SK-N-SH treated with all-trans-retinoic acid at 6 μM for 48 hours (cell line): ENCODE measurements around the gene SCFD2.

ENCODE experiments used
- ATAC-seq: fragments of 200-7000 bp; cut with Tn5 transposase; 3 replicates; pipeline ENCODE4 v1.9.1; 2020; ENCODE audit warnings: mild to moderate bottlenecking, moderate library complexity
- BACH2 ChIP-seq: fragments of 250-450 bp; sonication (Bioruptor Pico); IDR thresholded peaks from 2 replicates; pipeline ENCODE4 v1.9.0; 2021; ENCODE audit warnings: mild to moderate bottlenecking, borderline replicate concordance
- CREB5 ChIP-seq: fragments of 250-450 bp; sonication (Bioruptor Pico); IDR thresholded peaks from 2 replicates; pipeline ENCODE4 v1.5.1; 2020; ENCODE audit warnings: low read depth, mild to moderate bottlenecking, moderate library complexity
- CSDC2 ChIP-seq: fragments of 250-450 bp; sonication (Bioruptor Pico); IDR thresholded peaks from 2 replicates; pipeline ENCODE4 v1.5.0; 2020; ENCODE audit warnings: mild to moderate bottlenecking, moderate library complexity
- CSRNP3 ChIP-seq: fragments of 250-450 bp; sonication (Bioruptor Pico); IDR thresholded peaks from 2 replicates; pipeline ENCODE4 v1.5.1; 2021; ENCODE audit warnings: mild to moderate bottlenecking, moderate library complexity
- ESRRG ChIP-seq: fragments of 250-450 bp; sonication (Bioruptor Pico); IDR thresholded peaks from 2 replicates; pipeline ENCODE4 v1.6.1; 2021; ENCODE audit warnings: mild to moderate bottlenecking
- GLIS3 ChIP-seq: fragments of 250-450 bp; sonication (Bioruptor Pico); IDR thresholded peaks from 2 replicates; pipeline ENCODE4 v1.5.0; 2020; ENCODE audit warnings: mild to moderate bottlenecking, moderate library complexity
- ISL1 ChIP-seq: fragments of 250-450 bp; sonication (Bioruptor Pico); IDR thresholded peaks from 2 replicates; pipeline ENCODE4 v2.1.2; 2022; ENCODE audit warnings: mild to moderate bottlenecking, moderate library complexity
- OSR1 ChIP-seq: fragments of 250-450 bp; sonication (Bioruptor Pico); IDR thresholded peaks from 2 replicates; pipeline ENCODE4 v1.8.0; 2022; ENCODE audit warnings: moderate library complexity, mild to moderate bottlenecking, inconsistent platforms
- PATZ1 ChIP-seq: fragments of 250-450 bp; sonication (Bioruptor Pico); IDR thresholded peaks from 2 replicates; pipeline ENCODE4 v1.8.0; 2020; ENCODE audit warnings: mild to moderate bottlenecking, moderate library complexity, borderline replicate concordance
- POU6F1 ChIP-seq: fragments of 250-450 bp; sonication (Bioruptor Pico); IDR thresholded peaks from 2 replicates; pipeline ENCODE4 v1.8.0; 2021; ENCODE audit warnings: low read depth, mild to moderate bottlenecking, moderate library complexity, borderline replicate concordance
- PPARA ChIP-seq: fragments of 250-450 bp; sonication (Bioruptor Pico); IDR thresholded peaks from 2 replicates; pipeline ENCODE4 v1.5.0; 2020; ENCODE audit warnings: mild to moderate bottlenecking, borderline replicate concordance
- RARB ChIP-seq: fragments of 250-450 bp; sonication (Bioruptor Pico); IDR thresholded peaks from 2 replicates; pipeline ENCODE4 v1.8.0; 2021; ENCODE audit warnings: mild to moderate bottlenecking, moderate library complexity
- SNAI2 ChIP-seq: fragments of 250-450 bp; sonication (Bioruptor Pico); IDR thresholded peaks from 2 replicates; pipeline ENCODE4 v1.5.0; 2020; ENCODE audit warnings: mild to moderate bottlenecking, moderate library complexity
- TCF4 ChIP-seq: fragments of 250-450 bp; sonication (Bioruptor Pico); IDR thresholded peaks from 2 replicates; pipeline ENCODE4 v1.8.0; 2021; ENCODE audit warnings: mild to moderate bottlenecking, moderate library complexity, borderline replicate concordance
- TOX ChIP-seq: fragments of 250-450 bp; sonication (Bioruptor Pico); IDR thresholded peaks from 2 replicates; pipeline ENCODE4 v1.8.0; 2021; ENCODE audit warnings: mild to moderate bottlenecking, moderate library complexity, borderline replicate concordance
- TSHZ2 ChIP-seq: fragments of 250-450 bp; sonication (Bioruptor Pico); IDR thresholded peaks from 2 replicates; pipeline ENCODE4 v1.5.0; 2020; ENCODE audit warnings: mild to moderate bottlenecking, moderate library complexity
- ZC3H10 ChIP-seq: fragments of 250-450 bp; sonication (Bioruptor Pico); IDR thresholded peaks from 2 replicates; pipeline ENCODE4 v1.5.1; 2021; ENCODE audit warnings: mild to moderate bottlenecking, moderate library complexity
- ZFP3 ChIP-seq: fragments of 250-450 bp; sonication (Bioruptor Pico); IDR thresholded peaks from 2 replicates; pipeline ENCODE4 v1.5.0; 2020; ENCODE audit warnings: mild to moderate bottlenecking, moderate library complexity
- ZFP30 ChIP-seq: fragments of 450-650 bp; formaldehyde crosslinking; IDR thresholded peaks from 2 replicates; pipeline ENCODE4 v1.5.0; 2022; ENCODE audit warnings: mild to moderate bottlenecking, moderate library complexity
- ZNF565 ChIP-seq: fragments of 450-650 bp; formaldehyde crosslinking; conservative IDR thresholded peaks from 2 replicates; pipeline ENCODE4 v1.5.0; 2020; ENCODE audit warnings: low read depth, mild to moderate bottlenecking, moderate library complexity
- ZNF70 ChIP-seq: fragments of 450-650 bp; formaldehyde crosslinking; IDR thresholded peaks from 2 replicates; pipeline ENCODE4 v1.5.0; 2020; ENCODE audit warnings: mild to moderate bottlenecking, moderate library complexity
- ZNF8 ChIP-seq: fragments of 450-650 bp; formaldehyde crosslinking; IDR thresholded peaks from 2 replicates; pipeline ENCODE4 v1.5.0; 2020; ENCODE audit warnings: mild to moderate bottlenecking, moderate library complexity

Gene SCFD2

GRCh38 chr4:53355930-53356521 lies 9.8 kb downstream of the SCFD2 start:
- ATAC-seq: no peak
- no peak for TF ChIP-seq BACH2 (CRISPR knock-in tag)
- no peak for TF ChIP-seq ZNF8 (CRISPR knock-in tag)

- TF ChIP-seq SNAI2 (CRISPR knock-in tag) (no peak), TCF4 (no peak), ZFP30 (no peak), CSDC2 (CRISPR knock-in tag) (no peak), CSRNP3 (CRISPR knock-in tag) (no peak), GLIS3 (CRISPR knock-in tag) (no peak), PATZ1 (no peak), ZNF70 (CRISPR knock-in tag) (no peak), RARB (CRISPR knock-in tag) (no peak), PPARA (no peak), ZFP3 (CRISPR knock-in tag) (no peak), OSR1 (CRISPR knock-in tag) (no peak), TOX (CRISPR knock-in tag) (no peak), ISL1 (CRISPR knock-in tag) (no peak), ESRRG (CRISPR knock-in tag) (no peak), ZC3H10 (CRISPR knock-in tag) (no peak), POU6F1 (CRISPR knock-in tag) (no peak), BACH2 (CRISPR knock-in tag) (no peak), CREB5 (CRISPR knock-in tag) (no peak)
- TF ChIP-seq, all 23 proteins: peak for 0
- no peak for ATAC-seq
These were observed 11.7 kb downstream of the SCFD2 start for GRCh38 chr4:53354012-53354722.

GRCh38 chr4:53349091-53349491 lies 16.8 kb downstream of the SCFD2 start:
- ATAC-seq: no peak
- TF ChIP-seq ZNF8 (CRISPR knock-in tag) (no peak), PATZ1 (no peak), OSR1 (CRISPR knock-in tag) (no peak), TCF4 (no peak), ZNF70 (CRISPR knock-in tag) (no peak), GLIS3 (CRISPR knock-in tag) (no peak)

- ATAC-seq: no peak
- no peak for TF ChIP-seq CSDC2 (CRISPR knock-in tag)
- TF ChIP-seq ZNF70 (CRISPR knock-in tag): no peak
- no peak for TF ChIP-seq PATZ1
- no peak for TF ChIP-seq TCF4
- TF ChIP-seq ZFP3 (CRISPR knock-in tag): no peak
- TF ChIP-seq TSHZ2 (CRISPR knock-in tag): no peak
- no peak for TF ChIP-seq ZC3H10 (CRISPR knock-in tag)
- no peak for TF ChIP-seq OSR1 (CRISPR knock-in tag)
- TF ChIP-seq ZNF565 (CRISPR knock-in tag): no peak
- no peak for TF ChIP-seq RARB (CRISPR knock-in tag)
- no peak for TF ChIP-seq ISL1 (CRISPR knock-in tag)
- TF ChIP-seq ZFP30: no peak
- no peak for TF ChIP-seq ESRRG (CRISPR knock-in tag)
- no peak for TF ChIP-seq SNAI2 (CRISPR knock-in tag)
These were observed 17.8 kb downstream of the SCFD2 start for GRCh38 chr4:53348046-53348445.
